GM21528 (cell line): Measurements from ENCODE around the gene SULT2B1.

ENCODE experiments used
- ATAC-seq: cut with Tn5 transposase; IDR thresholded peaks from one replicate; pipeline ENCODE4 v1.9.1; 2021; ENCODE audit warnings: mild to moderate bottlenecking, moderate library complexity; ENCODE audit not compliant: unreplicated experiment, low FRiP score

Gene SULT2B1

DNA sequence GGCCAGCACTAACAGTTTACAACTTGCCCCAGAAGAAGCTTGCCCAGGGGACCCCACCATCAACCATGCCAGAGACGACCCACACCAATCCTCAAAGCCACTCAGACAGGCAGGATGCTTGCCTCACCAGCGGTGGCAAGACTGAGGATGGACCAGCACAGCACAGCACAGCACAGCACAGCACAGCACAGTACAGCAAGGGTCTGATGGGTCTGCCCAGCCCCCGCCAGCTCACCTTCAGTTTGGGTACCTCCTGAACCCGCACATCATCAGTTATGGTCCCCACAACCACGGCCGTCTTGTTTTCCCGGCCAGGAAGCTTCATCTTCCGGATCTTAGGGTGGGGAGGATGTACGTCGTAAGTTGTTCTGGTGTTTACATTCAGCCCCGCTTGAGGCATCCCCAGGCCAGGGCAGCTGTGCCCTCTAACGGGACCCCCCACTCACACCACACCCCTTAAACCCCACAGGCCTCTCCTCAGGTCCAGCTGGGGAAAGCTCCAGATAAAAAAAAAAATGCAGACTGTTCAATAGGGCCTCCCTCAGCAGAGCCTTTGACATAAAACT, 64.6 kb downstream of the SULT2B1 start:
- ATAC-seq: no peak

- ATAC-seq: no peak
Observed at GRCh38 chr19:48617146-48617937, 65.4 kb downstream of the SULT2B1 start.

GRCh38 chr19:48618278-48618915, 66.4 kb downstream of the SULT2B1 start:
- ATAC-seq: no peak

GRCh38 chr19:48618916-48619691, 67.1 kb downstream of the SULT2B1 start, which contains the start of the genes RPL18 and SPHK2:
Gene RPL18, minus strand, starts transcription at chr19:48619178. Its CDS starts 35 bp downstream, at chr19:48619143.
Gene SPHK2, plus strand, starts transcription at chr19:48619506. Its CDS starts 1,009 bp downstream, at chr19:48620515.
- peak; percentile 79 for ATAC-seq

- ATAC-seq: no peak
Observed at GRCh38 chr19:48619692-48620585, 68.0 kb downstream of the SULT2B1 start.

- no peak for ATAC-seq
Observed at GRCh38 chr19:48623556-48624066, 71.6 kb downstream of the SULT2B1 start.

DNA sequence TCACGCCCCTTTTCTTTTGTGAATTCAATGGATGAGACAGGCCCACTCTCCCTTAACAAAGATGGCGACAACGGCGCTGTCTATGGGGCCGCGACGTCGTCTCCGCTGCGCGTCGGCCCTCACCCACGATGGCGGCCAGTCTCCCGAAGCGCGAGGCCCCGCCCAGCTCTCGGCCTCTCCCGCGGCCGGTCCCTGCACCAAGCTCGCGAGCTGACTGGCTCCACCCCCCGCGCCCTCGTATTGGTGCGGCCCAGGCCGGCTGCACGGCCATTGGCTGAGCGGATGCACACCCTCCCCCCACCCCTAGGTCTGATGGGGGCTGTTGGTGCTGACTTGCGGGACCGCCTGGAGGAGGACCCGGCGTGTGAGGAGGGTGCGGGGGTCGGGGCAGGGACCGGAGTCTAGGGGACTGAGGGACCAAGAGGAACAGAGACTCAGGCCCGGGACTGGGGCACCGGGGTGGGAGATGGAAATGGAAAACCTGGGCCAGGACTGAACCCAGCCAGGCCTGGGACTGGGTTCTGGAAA, 72.2 kb downstream of the SULT2B1 start:
- ATAC-seq: peak; percentile 52

DNA sequence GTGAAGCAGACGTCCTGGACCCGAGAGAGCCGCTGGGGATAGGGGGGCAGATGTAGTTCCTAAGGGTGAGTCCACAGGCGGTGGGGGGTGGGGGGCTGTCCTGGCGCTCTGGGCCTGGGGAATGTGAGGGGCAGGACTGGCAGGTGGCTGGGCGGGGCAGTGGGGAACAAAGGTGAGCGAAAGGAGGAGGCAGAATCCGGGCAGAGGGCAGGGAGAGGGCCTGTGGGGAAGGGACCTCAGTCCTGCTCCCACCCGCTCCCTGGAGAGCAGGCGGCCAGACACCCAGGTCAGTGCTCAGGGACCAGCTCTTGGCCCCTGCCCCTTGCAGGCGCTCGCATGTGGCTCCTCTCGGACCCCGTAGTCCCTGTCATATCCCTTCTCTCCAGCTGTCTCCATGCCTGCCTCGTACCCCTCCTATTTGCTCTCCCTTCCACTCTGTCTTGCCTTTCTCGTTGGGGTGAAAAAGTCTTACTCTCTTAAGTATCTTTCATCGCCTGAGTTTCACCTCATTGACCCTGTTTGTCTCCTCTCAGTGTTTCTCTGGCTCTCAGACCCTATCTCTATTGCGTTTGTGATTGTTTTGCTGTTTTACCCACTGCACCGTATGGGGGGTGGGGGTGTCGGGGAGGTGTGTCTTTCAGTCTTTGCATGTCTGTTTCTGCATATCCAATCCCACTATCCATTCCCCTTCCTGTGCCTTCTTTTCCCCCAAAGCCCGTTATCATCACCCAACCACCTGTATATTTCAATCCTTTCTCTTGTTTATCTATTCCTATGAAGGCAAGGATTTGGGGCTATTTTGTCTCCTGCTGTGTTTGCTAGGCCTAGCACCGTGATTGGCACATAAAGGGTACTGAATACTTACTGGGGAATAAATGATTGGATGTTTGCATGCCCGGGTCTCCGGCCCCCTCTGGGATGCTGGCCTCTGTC, 73.1 kb downstream of the SULT2B1 start:
- no peak for ATAC-seq

GRCh38 chr19:48625891-48626327, 73.9 kb downstream of the SULT2B1 start:
- no peak for ATAC-seq

DNA sequence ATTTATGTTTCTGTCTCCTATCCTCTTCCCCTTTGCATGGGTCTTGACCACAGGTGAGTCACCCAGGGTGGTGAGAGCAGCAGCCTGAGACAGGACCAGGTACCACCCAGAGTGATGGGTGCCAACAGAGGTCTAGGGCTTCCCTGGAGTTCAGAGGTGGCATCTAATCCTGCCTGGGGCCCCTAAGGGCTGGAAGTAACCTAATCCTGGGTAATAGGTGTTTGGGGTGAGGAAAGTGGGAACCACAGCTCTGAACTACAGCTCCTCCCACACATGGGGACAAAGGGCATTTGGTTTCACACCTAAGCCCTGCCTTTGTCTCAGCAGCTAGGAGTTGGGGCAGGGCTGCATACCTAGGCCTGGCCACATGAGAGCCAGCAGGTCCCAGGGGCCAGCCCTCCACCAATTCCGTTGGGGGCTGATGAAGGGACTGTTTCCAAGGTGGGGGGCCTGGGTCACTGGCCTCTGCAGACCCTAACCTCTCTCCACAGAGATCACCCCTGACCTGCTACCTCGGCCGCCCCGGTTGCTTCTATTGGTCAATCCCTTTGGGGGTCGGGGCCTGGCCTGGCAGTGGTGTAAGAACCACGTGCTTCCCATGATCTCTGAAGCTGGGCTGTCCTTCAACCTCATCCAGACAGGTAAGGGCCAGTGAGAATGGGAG, 75.4 kb downstream of the SULT2B1 start:
- no peak for ATAC-seq

DNA sequence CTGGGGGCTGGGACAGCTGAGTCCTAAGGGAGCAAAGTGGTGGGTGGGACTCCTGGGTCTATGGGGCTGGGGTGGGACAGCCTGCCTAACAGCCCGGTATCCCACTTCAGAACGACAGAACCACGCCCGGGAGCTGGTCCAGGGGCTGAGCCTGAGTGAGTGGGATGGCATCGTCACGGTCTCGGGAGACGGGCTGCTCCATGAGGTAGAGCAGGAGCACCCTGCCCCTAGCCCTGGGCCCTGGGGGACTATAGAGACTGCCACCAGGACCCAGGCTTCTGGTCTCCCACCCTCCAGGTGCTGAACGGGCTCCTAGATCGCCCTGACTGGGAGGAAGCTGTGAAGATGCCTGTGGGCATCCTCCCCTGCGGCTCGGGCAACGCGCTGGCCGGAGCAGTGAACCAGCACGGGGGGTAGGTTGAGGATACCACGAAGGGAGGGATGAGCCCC, 75.9 kb downstream of the SULT2B1 start:
- ATAC-seq: no peak

GRCh38 chr19:48628486-48629296, 76.7 kb downstream of the SULT2B1 start:
- ATAC-seq: no peak

- ATAC-seq: no peak
Observed at GRCh38 chr19:48629297-48629598, 77.3 kb downstream of the SULT2B1 start.

DNA sequence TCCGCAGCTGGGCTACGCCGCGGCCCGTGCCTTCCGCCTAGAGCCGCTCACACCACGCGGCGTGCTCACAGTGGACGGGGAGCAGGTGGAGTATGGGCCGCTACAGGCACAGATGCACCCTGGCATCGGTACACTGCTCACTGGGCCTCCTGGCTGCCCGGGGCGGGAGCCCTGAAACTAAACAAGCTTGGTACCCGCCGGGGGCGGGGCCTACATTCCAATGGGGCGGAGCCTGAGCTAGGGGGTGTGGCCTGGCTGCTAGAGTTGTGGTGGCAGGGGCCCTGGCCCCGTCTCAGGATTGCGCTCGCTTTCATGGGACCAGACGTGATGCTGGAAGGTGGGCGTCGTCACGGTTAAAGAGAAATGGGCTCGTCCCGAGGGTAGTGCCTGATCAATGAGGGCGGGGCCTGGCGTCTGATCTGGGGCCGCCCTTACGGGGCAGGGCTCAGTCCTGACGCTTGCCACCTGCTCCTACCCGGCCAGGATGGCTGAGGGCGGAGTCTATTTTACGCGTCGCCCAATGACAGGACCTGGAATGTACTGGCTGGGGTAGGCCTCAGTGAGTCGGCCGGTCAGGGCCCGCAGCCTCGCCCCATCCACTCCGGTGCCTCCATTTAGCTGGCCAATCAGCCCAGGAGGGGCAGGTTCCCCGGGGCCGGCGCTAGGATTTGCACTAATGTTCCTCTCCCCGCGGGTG, 77.8 kb downstream of the SULT2B1 start:
- ATAC-seq: no peak

DNA sequence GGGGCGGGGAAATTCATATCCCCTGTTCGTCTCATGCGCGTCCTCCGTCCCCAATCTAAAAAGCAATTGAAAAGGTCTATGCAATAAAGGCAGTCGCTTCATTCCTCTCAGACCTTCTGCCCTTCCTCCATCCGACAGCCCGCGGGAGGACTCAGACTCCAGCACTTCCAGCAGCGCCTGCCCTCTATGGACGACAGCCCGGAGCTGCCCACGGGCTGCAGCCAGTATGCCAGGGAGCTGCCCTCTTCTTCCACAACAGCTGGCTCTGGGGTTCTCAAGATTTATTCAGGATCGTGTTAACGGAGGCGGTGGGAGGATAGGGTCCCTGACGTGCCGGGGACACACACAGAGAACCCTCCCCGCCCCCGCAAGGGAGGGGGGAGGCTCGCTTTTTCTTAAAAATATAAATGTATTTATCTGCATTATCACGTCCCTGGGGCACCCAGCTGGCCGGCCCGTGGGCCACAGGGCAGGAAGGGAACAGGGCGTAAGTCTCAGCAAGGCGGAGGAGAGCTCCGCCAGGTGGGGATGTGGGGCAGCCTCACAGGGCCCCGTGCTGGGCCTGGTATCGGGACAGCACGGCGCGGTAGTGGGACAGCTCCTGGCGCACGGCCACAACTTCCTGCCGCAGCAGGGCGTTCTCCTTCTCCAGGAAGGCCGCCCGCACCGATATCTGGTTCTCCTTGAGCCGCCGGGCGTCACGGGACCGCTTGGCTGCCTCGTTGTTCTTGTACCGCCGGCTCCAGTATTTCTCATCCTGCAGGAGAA, 78.5 kb downstream of the SULT2B1 start:
- ATAC-seq: no peak

- no peak for ATAC-seq
Observed at GRCh38 chr19:48631225-48631624, 79.3 kb downstream of the SULT2B1 start.
